Ovary (tissue), 3 donors: Measurements from ENCODE around the gene AVL9.
"Not testable (repeated sequence)": the region's sequence is repeated elsewhere in the genome, so short reads cannot be mapped to it uniquely, and the experiment has no call there.

ENCODE experiments used
- CTCF ChIP-seq, 3 donors: fragments of 450-650 bp in 2 of 3; fragments of 200-600 bp in 1 of 3; IDR thresholded peaks; one replicate each; pipeline versions ENCODE4 v1.5.1 to v1.8.0; 2016 to 2022; ENCODE audit warnings: antibody characterized with exemption in 3 of 3, mild to moderate bottlenecking in 1 of 3
- EP300 ChIP-seq: sonication (generic); formaldehyde crosslinking; IDR thresholded peaks from one replicate; pipeline ENCODE4 v1.6.1; 2017; ENCODE audit warnings: antibody characterized with exemption
- POLR2A ChIP-seq: fragments of 450-650 bp; IDR thresholded peaks from one replicate; pipeline ENCODE4 v1.6.1; 2017; ENCODE audit warnings: antibody characterized with exemption, mild to moderate bottlenecking, moderate library complexity
- donor health status: DM: no; HTN: no; CAD: no.

GRCh38 chr7:32619416-32619815 is 124.1 kb downstream of the AVL9 start:
- not testable (repeated sequence) for TF ChIP-seq CTCF (IDR thresholded peaks at IDR 0.05); POLR2A; EP300
